ENCODE results near the gene KCNH1.

The KCNH1 gene

DNA sequence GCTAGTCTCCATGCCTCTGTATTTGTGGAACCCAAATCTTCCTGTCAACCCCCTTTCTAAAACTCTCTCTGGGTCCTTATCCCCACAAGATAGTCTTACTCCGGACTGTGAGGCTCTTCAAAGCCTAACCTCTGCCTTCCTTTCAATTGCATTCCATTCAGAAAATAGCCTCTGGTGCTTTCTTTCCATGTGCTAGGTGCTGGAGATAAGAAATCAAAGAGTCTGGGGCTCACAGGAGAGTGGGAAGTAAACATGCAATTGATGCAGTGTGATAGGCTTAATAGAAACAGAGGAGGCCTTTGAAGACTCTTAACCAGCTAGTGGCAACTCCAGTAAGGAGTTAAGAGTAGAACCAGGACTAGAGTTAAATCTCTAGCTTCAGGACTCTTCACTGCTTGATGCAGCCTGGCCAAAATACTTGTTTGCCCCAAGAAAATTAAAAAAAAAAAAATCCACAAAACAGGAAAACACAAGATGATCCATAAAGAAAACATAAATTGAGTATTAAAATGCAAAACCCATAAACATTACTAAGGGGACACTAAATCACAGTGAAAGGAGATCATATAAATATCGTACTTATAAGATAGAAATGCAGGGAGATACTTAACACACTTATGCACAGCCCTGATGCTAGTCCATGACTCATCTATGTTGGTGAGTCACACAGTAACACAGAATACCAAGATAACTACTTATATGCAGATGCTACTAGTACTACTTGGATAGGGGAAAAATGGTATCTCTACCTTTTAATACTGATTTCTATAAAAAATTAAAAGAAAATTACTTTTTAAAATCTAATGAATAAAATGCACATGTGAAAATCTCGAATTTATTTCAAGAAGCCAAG lies 341.5 kb downstream of the KCNH1 start:
- no peak for DNase-seq

DNA sequence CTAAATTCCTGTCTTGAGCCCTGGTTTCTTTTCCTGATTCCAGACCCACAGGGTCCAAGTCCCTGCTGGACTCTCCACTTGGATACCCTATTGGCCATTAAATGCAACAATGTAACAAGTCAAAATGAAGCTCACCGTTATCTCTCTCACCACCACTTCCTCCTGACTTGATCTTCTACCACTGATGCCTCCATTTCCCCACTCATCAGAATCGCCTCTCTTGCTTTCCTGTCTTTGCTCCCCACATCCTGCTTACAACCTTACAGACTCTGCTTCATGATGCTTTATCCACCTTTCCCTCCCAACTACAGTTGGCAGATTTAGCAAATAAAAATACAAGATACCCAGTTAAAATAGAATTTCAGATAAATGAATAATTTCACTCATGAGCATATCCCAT lies 343.8 kb downstream of the KCNH1 start:
- DNase-seq = no peak

DNA sequence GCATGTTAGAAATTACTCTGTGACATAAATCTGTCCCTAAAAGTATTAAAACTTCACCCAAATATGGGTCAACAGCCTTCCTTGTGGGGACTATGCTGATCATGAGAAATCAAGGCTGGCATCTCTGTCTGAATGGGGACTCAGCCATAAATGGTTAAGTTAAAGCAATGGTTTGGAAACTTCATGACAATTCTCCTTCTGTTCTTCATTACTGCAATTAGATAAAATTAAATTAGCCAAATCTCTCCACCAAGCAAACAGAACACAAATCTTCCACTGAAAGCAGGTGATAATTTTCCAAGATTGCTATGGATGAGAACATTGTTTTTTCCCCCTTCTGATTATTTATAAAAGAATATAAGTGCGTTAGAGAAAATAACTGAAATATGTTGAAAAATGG lies 346.1 kb downstream of the KCNH1 start:
- no peak for DNase-seq

DNA sequence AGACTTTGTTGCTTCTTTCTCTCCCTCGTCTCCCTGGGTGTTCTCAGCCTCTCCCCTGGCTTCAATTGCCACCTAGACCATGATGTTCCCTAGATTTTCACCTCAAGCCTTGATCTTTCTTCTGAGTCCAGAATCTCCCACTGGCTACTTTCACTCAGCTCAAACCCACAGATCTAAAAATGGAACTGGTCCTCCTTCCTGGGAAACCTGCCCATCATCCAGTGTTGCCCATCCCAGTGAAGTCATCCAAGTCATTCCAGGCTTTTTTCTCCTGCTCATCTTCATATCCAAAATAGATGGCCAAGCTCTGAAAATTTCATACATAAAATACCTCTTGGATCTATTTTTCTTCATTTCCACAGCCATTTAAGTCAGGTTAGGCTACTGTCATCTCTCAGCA lies 347.4 kb downstream of the KCNH1 start:
- no peak for DNase-seq

DNA sequence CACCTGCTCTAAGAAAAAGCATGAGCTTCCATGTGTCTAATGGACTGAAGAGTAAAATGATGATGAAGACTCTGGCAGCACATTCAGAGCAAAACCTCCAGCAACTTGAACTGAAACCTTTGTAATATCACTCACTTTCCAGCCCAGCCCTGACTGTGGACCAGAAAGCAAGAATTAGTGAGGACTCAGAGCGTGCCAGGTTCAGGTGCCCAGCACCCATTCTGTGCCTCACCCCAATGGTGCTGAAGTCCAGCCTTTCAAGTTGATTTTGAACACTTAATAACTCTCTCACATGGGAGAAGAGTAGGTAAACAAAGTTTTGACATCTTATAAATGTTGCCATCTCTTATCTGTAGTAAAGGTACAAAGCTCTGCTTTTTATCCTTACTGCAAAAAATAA lies 350.0 kb downstream of the KCNH1 start:
- DNase-seq = no peak

DNA sequence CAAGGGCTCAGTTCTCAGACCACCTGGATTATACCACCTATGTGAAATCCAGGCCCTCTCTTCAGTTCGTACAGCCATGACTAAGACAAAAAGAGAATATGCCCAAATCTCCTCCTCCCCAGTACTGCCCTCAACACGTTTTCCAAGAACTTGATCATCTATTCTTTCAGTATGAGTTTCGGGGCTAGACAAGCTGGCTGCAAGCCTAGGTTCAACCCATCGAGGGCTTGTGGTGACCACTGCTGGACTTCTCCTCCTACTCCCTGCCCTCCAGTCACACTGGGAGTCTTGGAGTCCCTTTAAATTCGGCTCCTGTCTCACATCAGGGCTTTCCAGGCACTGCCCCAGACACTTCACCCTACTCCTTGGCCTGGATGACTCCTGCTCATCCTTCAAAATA lies 352.3 kb downstream of the KCNH1 start:
- DNase-seq = no peak

DNA sequence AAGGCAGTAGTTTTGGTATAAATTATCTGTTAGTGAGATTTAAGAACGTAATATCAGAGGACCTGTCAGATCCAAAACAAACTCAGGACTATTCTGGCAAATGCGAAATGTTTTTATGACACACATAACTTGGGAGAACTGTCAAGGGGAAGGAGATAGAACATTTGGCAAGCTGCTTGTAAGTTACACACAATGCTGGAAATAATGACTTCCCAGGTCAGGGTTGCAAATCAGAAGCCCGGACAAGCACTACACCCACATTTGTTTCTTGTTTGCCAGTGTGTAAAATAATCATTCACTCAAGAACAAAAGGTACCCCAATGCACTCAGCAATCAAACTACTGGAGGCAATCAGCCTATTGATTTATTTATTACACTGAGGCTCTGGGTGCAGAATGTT lies 354.7 kb downstream of the KCNH1 start:
- DNase-seq = no peak

DNA sequence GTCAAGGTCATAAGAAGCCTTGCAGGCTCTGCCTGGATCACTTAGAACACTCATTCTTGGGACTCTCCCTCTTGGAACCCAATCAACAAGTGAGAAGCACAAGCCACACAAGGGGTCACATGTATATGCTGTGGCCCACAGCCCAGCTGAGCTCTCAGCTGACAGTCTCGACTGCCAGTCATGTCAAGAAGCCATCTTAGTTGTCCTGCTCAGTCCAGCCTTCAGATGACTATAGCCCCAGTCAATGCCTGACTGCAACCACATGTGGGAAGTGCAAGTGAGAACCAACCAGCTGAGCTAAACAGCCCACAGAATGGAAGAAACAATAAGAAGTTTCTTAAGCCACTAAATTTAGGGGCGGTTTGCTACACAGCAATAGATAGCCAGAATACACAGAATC lies 356.0 kb downstream of the KCNH1 start:
- DNase-seq = no peak

DNA sequence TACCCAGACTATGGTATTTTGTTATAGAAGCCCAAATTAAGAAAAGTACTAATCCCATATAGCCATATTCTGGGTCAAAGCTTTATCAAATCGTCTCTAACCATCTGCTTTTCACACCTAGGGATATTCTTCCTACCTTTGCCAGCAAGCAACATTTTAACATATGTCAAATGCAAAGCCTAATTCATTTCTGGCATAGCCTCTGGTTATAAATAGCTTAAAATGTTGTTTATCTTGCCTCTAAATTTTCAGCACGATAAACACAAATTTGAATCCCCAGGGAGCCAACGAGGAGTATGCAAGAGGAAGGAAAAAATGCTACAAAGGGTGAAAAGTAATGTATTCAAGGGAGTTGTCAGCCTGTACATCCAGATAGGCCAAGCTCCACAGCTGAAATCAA lies 357.2 kb downstream of the KCNH1 start:
- DNase-seq = no peak

DNA sequence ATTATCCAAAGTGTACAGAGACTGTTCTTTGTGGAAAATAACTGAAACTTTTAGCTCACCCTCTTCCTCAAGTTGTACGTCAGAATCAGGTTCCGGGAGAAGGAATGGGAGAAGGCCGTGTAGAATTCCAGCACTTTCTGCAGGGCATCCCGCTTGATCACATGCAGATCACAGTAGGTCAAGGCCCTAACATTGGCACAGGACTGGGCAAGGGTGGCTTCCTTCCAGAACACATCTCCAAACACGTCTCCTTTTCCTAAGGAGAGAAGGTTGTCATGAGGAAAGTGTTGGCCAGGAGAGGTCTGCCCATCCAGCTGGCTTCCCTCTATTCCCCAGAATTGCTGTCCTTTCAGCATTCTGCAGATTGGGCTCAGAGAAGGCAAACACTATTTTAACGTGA lies 358.7 kb downstream of the KCNH1 start:
- DNase-seq = no peak

DNA sequence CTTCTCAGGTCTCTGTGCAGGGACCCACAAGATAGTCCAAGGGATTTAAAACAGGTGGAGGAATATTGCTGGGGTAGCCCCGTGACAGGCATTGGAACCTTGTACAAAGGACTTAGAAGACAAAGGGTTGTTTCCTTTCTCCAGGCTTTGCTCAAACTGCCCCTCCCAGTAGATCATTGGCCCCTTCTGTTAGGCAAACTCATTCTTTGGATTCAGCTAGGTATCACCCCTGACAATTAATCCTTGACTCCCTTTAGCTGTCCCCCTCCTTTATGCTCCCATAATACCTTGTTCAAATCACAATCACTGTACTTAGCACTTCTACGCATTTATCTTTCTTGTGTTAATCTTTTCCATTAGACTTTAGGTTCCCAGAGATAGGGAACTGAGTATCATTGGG lies 360.5 kb downstream of the KCNH1 start:
- no peak for DNase-seq

DNA sequence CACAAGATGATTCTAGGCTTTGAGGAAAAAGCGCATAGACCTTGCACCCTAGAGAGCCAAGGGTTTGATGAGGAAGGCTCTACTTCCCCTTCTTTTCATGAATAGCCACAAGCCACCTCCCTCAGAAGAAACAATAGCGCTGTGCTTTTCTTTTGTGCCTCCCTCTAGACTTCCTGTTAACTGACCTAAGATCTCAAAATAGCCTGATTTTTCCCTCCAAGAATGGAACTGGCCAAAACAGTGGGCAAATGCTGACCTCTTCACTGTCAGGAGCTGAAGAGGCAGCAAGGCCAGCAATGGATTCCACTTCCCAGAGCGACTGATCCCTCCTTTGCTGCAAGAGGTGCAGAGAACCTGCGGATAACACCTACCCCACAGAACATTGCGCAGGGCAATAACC lies 362.8 kb downstream of the KCNH1 start:
- DNase-seq = no peak

DNA sequence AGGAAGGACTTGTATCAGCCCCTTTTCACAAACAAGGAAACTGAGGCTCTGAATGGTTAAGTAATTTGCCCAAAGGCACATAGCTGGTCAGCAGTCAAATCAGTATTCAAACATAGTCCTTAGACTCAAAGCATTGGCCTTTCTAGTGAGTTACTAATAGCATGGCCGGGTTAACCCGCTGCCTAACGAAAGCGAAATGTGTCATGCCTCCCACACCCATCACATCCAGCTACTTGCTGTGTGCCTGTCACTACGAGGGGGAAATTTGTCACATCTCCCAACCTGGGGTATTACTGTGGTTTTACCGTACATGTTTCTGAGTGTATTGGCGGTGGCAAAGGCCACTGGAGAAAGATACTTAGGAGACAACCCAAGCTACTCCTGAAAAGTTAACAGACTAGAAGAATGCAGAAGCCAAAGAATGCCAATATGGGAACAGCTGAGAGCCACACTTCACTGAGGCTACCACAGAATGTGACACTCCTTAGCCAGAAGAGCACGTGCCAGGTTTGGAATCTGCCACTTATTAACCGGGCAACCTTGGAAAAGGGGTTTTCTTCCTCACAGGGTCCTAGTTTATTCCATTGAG lies 363.5 kb downstream of the KCNH1 start:
- DNase-seq = no peak

DNA sequence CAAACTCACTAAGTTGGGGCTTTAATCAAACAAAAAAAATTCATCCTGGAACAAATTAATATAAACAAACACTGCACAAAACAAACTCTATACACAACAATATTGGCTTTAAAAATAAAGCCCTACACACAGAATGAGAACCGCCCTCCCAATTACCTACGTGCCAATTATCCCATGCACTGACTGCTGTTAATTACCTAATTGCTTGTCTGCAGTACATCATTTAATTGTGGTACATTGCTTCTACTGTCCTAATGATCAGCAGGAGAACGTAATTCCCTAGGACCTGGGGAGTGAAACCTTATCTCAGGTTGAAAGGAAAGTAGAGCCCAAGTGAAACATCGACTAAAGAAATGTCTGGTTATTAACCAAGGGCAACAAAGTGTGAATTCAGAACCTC lies 364.5 kb downstream of the KCNH1 start:
- DNase-seq = no peak

DNA sequence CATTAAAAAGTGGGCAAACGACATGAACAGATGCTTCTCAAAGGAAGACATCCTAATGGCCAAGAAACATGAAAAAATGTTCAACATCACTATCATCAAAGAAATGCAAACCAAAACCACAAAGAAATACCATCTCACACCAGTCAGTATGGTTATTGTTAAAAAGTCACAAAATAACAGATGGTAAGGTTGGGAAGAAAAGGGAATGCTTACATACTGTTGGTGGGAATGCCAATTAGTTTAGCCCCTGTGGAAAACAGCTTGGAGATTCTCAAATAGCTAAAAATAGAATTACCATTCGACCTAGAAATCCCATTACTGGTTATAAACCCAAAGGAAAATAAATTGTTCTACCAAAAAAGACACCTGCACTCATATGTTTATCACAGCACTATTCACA lies 369.4 kb downstream of the KCNH1 start:
- no peak for DNase-seq

DNA sequence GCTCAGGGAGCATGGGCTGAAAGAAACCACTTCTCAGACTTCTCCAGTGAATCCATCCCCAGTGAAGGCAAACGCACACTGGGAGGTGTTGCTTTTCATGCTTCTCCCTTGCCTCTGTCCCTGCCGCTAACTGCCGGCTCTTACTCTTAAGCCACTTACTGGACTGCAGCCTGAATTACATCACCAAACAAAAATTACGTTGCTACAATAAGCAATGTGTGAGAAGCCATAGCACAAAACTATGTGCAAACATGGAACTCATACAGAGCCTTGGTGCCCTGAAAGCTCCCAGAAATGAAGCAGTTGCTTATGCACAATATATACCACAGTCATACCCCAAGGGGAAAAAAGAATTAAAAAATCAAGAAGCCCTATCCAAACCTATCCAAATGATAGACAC lies 375.2 kb downstream of the KCNH1 start:
- no peak for DNase-seq

DNA sequence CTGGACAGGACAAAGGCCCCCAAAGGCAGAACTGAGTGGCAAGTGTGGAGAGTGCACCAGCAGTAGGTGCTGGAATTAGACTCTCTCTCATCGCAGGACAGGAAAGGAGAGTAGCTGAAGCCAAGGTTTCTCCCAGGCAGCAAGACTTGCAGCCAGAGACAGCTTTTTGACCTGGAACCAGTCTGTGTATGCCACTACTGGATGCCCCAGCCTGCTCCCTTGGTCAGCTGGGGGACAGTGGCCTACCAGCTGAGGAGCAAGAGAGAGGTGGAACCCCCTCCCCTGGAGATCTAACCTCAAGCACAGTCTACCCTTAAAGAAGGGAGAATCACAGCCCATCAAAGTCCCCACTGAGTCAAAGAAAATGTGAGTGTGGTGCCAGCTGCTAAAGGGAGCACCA lies 375.7 kb downstream of the KCNH1 start:
- no peak for DNase-seq

DNA sequence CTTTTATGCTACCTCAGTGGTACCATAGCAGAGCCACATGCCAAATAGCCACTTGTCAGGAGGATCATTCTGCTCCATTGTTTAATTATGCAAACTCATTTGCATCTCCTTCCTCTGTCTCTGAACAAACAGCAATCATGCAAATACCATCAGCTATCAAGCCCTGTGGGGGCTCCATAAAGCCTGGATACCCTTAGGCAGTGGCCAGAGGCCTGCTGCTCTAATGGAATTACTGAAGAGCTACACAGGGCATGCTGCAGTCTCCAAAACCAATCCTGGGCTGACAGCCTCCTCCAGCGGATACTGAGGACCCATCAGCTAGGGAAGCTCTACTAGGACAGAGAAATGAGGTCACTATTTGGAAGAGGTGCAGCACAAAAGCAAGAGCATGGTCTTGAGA lies 376.3 kb downstream of the KCNH1 start:
- DNase-seq = no peak

DNA sequence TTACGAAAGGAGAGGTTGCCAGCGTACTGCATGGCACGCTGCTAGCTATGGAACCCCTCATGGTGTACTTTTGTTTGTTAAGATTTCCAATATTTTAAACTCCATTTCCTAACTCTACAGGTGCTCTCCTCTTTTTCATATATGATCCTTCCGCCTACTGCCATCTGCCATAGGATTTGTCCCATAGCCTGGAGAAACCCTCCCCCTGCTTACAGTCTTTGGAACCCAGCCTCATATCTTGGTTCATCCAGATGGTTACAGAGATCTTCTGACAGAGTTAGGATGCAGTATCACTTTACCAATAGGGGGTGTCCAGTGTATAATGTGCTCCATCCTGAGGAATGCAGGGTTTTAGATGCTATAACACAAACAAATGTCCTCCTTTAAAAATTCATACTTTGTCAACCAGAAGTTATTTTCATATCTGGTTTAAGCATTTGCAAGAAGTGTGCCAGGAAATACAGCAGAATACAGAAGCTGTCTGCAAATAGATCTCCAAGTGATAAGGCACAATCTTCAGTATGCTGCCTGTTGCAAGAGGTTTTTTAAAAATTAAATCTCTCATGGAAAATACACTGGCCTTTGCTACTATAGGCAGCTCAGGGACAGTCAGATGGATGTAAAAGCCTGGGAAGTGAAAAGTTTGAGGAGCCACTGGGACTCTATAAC lies 377.8 kb downstream of the KCNH1 start:
- DNase-seq = no peak

DNA sequence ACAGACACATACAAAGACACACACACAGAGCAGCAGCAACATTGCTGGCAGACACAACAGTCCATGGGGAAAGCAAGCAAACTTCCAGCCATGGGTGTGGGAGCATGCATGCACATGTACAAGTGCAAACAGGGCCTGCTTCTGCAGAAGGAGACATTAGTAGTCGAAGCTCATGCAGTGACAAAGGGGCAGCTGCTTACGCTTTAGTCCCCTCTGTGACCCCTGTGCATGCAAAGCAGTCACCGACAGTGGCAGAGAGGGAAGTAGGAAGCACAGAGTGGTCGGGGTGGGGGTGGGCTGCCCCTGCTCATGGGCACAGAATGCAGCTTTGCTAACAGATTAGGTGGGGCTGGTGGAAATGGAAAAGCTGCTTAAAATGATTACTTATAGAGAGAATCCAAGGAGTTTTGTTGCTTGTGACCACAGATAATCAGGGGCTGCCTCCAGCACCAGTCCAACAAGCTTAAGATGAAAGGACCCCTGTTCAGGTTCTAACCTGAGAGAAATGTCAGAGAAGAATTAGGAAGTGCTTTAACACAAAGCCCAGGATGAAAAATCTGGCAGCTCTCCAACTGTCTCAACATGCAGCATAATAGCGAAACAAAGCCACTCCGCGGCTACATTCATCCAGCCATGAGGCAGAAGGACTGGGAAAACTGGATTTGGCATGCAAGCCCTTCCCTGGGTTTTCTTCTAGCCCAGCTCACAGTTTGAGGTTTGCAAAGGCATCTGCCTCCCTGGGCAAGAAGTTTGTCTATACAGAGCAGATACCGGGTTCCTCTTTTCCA lies 378.9 kb downstream of the KCNH1 start:
- peak; percentile 94 for DNase-seq

DNA sequence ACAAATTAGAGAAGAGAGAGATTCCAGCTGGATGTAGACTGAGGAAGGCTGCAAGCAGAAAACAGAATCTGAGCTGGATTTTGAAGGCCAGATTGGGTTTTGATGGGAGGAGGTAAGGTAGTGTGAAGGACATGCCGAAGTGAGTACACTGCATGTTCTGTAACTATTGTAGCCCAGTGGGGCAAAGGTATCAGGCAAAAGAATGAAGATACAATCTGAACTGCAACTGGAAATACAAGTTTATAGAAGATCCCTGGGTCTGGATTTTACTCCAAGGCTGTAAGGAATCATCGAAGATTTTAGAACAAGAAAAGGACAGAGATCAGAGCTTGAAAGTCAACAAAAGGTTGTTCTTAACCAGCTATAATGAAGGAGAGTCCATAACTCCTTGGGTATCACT lies 382.0 kb downstream of the KCNH1 start:
- no peak for DNase-seq

DNA sequence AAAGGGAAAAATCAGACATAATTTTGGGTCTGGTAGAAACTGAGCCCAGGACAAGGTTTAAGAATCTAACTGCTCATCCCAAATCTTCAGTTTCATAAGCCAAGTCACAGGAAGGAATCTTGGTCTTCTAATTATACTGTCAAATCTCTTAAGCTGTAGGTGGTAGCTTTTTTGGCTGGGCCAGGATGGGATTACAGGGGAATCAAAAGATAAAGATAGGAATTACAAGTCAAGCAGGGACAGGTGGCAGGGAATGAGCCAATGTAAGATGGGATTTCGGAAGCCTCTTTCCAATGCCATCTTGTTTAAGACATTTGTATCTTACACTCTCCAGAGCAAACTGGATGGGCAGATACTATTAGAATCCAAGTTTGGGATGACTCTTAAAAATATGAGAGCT lies 383.5 kb downstream of the KCNH1 start:
- DNase-seq = no peak

DNA sequence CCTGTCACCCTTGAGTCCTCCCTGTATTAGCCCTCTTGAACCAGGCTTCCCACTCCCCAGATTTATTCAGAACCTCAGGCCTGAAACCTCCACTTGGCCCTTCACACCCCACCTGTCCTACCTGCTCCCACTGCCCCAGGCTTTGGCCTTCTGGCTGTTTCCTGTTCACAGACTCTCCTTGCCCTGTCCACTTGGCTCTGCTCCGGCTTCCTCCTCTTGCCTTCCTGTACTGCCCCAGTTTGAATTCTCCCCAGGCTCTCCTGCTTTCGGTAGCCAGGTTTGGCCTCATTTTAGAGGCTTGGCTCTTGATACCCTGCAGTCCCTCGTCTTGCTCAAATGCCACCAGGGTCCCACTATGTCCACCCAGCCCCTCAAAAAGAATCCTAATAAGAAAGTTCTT lies 385.2 kb downstream of the KCNH1 start:
- no peak for DNase-seq

DNA sequence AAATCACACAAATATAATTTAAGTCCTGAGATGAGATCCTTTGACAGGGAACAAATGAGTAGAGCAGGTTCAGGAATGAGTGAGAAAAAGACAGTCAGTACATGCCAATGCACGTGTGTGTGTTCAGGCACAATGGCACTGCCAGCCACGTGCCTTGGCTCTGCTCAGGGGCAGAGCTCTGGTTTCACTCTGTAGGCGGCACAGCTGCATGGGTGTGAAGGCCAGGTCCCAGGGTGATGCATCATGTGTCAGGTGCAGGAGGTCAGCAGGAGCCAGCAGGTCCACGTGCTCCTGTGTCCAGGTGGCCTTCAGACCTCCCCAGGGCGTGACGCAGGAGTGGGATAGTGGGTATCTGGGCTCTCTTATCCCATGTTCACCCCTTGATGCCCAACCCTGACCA lies 386.1 kb downstream of the KCNH1 start:
- DNase-seq = no peak
